Measurements from ENCODE around the gene BRSK2. TPM values are rescaled to one million over a fixed set of nuclear protein-coding genes. Genes with fewer than 3 reads are reported as not detected.

Gene BRSK2
- total RNA-seq, 1 donor from 2014 or later, result 7.1 TPM

- no peaks in the 10 kb centered on the region for H3K79me2 ChIP-seq (ENCODE audit: insufficient read depth, low read length)
- TF ChIP-seq EZH2 (IDR thresholded peaks at IDR 0.05; ENCODE audit: insufficient read depth, low read length), result no peak
- TF ChIP-seq, protein P1, sequence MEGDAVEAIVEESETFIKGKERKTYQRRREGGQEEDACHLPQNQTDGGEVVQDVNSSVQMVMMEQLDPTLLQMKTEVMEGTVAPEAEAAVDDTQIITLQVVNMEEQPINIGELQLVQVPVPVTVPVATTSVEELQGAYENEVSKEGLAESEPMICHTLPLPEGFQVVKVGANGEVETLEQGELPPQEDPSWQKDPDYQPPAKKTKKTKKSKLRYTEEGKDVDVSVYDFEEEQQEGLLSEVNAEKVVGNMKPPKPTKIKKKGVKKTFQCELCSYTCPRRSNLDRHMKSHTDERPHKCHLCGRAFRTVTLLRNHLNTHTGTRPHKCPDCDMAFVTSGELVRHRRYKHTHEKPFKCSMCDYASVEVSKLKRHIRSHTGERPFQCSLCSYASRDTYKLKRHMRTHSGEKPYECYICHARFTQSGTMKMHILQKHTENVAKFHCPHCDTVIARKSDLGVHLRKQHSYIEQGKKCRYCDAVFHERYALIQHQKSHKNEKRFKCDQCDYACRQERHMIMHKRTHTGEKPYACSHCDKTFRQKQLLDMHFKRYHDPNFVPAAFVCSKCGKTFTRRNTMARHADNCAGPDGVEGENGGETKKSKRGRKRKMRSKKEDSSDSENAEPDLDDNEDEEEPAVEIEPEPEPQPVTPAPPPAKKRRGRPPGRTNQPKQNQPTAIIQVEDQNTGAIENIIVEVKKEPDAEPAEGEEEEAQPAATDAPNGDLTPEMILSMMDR (IDR thresholded peaks at IDR 0.05; ENCODE audit: insufficient read depth, low read depth, low read length), result no peak
- H2AFZ ChIP-seq (ENCODE audit: low read depth, low read length), result no peak overlapping the region
- Mint-ChIP-seq H3K27me3 (ENCODE audit: low read depth, unreplicated experiment) (peaks cover 19% of the 10 kb centered on the region), H3K36me3 (ENCODE audit: low read depth, unreplicated experiment) (no peaks in the 10 kb centered on the region), H3K4me3 (ENCODE audit: unreplicated experiment) (no peak overlapping the region), H3K4me1 (ENCODE audit: low read depth, unreplicated experiment) (no peaks in the 10 kb centered on the region), H3K9me3 (ENCODE audit: unreplicated experiment) (no peaks in the 10 kb centered on the region), H3K27ac (ENCODE audit: unreplicated experiment) (no peak overlapping the region)
- no peak overlapping the region for H3K9ac ChIP-seq (ENCODE audit: low read length)
- peaks cover 8% of the 10 kb centered on the region for H3K27me3 ChIP-seq (ENCODE audit: insufficient read depth, low read length)
- no peaks in the 10 kb centered on the region for H3K9me3 ChIP-seq (ENCODE audit: insufficient read depth, low read depth, low read length)
- DNase-seq (ENCODE audit: low read depth) (no peak), FAIRE-seq (no peak)
- H3K4me3 ChIP-seq (ENCODE audit: insufficient read depth, low read depth, low read length), result no peak overlapping the region
- no peak overlapping the region for H3K4me2 ChIP-seq (ENCODE audit: low read length)
- no peaks in the 10 kb centered on the region for H4K20me1 ChIP-seq (ENCODE audit: insufficient read depth, low read length)
- H3K4me1 ChIP-seq (ENCODE audit: insufficient read depth, low read length), result no peaks in the 10 kb centered on the region
- H3K36me3 ChIP-seq (ENCODE audit: insufficient read depth, low read length), result no peaks in the 10 kb centered on the region
- H3K27ac ChIP-seq (ENCODE audit: low read depth, low read length), result no peak overlapping the region
Observed at GRCh38 chr11:1350086-1350725, 39.5 kb upstream of the BRSK2 start.

- no peak overlapping the region for H3K4me3 Mint-ChIP-seq (ENCODE audit: unreplicated experiment)
- H3K4me2 ChIP-seq (ENCODE audit: low read length), result no peak overlapping the region
- H3K79me2 ChIP-seq (ENCODE audit: insufficient read depth, low read length), result no peaks in the 10 kb centered on the region
- H3K4me3 ChIP-seq (ENCODE audit: insufficient read depth, low read depth, low read length), result no peak overlapping the region
- H3K27me3 ChIP-seq (ENCODE audit: insufficient read depth, low read length), result peaks cover 8% of the 10 kb centered on the region
- peaks cover 18% of the 10 kb centered on the region for H3K27me3 Mint-ChIP-seq (ENCODE audit: low read depth, unreplicated experiment)
- no peaks in the 10 kb centered on the region for H3K9me3 ChIP-seq (ENCODE audit: insufficient read depth, low read depth, low read length)
- H3K27ac Mint-ChIP-seq (ENCODE audit: unreplicated experiment), result peak overlapping the region; percentile 71
- TF ChIP-seq, protein P1 (IDR thresholded peaks at IDR 0.05; ENCODE audit: insufficient read depth, low read depth, low read length), result no peak
- TF ChIP-seq EZH2 (IDR thresholded peaks at IDR 0.05; ENCODE audit: insufficient read depth, low read length), result no peak
- H3K36me3 ChIP-seq (ENCODE audit: insufficient read depth, low read length), result no peaks in the 10 kb centered on the region
- H3K4me1 Mint-ChIP-seq (ENCODE audit: low read depth, unreplicated experiment), result no peaks in the 10 kb centered on the region
- DNase-seq (ENCODE audit: low read depth) (no peak), FAIRE-seq (no peak)
- H3K36me3 Mint-ChIP-seq (ENCODE audit: low read depth, unreplicated experiment), result no peaks in the 10 kb centered on the region
- H2AFZ ChIP-seq (ENCODE audit: low read depth, low read length), result no peak overlapping the region
- no peaks in the 10 kb centered on the region for H4K20me1 ChIP-seq (ENCODE audit: insufficient read depth, low read length)
- no peaks in the 10 kb centered on the region for H3K9me3 Mint-ChIP-seq (ENCODE audit: unreplicated experiment)
- no peak overlapping the region for H3K27ac ChIP-seq (ENCODE audit: low read depth, low read length)
- no peak overlapping the region for H3K9ac ChIP-seq (ENCODE audit: low read length)
- no peaks in the 10 kb centered on the region for H3K4me1 ChIP-seq (ENCODE audit: insufficient read depth, low read length)
Observed at GRCh38 chr11:1351278-1351937, 38.3 kb upstream of the BRSK2 start.
